BJ (cell line): ENCODE results near the gene SMARCA2. TPM values are rescaled to one million over a fixed set of nuclear protein-coding genes. Genes with fewer than 3 reads are reported as not detected.

ENCODE experiments used
- CTCF ChIA-PET: fragments of 350-600 bp; formaldehyde crosslinking; extraction: SDS; loops from one replicate; lab custom pipeline; 2021; ENCODE audit warnings: antibody characterized with exemption, inconsistent platforms; lab: Yijun Ruan, JAX
- POLR2A ChIA-PET: fragments of 300-600 bp; sonication (Branson Sonifier 250); formaldehyde crosslinking; extraction: SDS; loops from one replicate; lab custom pipeline; 2021; ENCODE audit warnings: antibody characterized with exemption; lab: Charles Lee
- DNase-seq: peaks from one replicate; pipeline ENCODE4 v3.0.0-alpha.2; 2011; ENCODE audit warnings: low read depth
- H3K27me3 ChIP-seq: 2 replicates; pipeline ENCODE4 v1.6.0; 2011; ENCODE audit warnings: low read length; ENCODE audit not compliant: control insufficient read depth, insufficient read depth
- H3K36me3 ChIP-seq: 2 replicates; pipeline ENCODE4 v1.5.1; 2011; ENCODE audit warnings: low read length; ENCODE audit not compliant: control insufficient read depth, insufficient read depth
- H3K4me3 ChIP-seq: 2 replicates; pipeline ENCODE4 v1.5.1; 2011; ENCODE audit warnings: low read depth, mild to moderate bottlenecking, control low read depth, low read length
- CTCF ChIP-seq: IDR thresholded peaks from 2 replicates; pipeline ENCODE4 v1.5.1; 2011; ENCODE audit warnings: low read depth, mild to moderate bottlenecking, control low read depth, inconsistent platforms, low read length, moderate library complexity; ENCODE audit not compliant: insufficient read depth
- polyA plus RNA-seq: library from polyadenylated mRNA; depleted of rRNA; stranded (reverse); fragments of >200 nt; gene quantifications from 2 replicates; pipeline ENCODE4 v1.2.3, GENCODE V29; 2011

SMARCA2 gene
- polyA plus RNA-seq, 1 experiment, result 67.4 TPM

DNA sequence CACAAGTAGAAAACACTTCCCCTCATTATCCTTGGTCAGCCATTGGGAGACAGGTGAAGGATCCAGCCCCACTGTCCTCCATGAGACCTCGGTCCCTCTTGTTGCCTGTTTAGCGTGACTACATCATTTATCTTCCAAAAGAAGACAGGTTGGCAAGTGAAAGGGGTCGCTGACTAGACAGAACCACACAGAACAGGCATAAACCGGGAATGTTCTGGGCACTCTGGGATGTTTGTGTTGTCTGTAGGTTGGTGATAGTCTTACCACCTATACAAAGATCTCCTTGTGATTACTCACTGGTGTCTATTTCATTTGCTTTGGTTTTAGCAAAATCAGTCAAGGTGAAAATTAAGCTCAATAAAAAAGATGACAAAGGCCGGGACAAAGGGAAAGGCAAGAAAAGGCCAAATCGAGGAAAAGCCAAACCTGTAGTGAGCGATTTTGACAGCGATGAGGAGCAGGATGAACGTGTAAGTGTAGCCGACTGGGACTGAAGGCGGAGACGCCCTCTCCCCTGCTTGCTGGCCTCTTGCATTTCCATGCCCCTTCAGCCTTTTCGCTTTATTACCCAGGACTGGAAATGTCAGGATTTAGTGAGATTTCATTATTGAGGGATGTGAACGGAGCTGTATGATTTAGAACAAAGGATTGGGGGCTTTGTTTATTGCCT lies 175.9 kb downstream of the SMARCA2 start:
- H3K4me3 ChIP-seq, result no peak overlapping the region
- peaks cover 9% of the 10 kb centered on the region for H3K36me3 ChIP-seq
- no peaks in the 10 kb centered on the region for H3K27me3 ChIP-seq
- no peak for DNase-seq
- ChIA-PET CTCF (no interaction called here), POLR2A (no interaction called here)
- no peak for TF ChIP-seq CTCF

DNA sequence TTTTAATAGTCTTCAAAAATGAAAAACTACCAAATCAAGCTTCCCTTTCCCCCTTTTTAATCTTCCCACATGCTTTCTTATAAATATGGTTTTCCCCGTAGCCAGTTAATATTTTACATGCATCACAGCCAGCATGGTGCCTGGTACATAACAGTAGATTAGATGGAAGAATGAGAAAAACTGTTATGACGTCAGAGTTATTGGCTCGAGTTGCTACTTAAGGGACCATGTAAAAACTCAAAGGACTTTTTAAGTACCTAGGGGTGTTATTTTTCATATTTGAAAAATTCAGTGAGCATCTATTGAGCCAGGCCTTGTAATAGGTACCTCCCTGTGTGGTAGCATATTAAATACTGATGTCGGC lies 176.4 kb downstream of the SMARCA2 start:
- CTCF ChIA-PET, result no interaction called here
- Histone ChIP-seq H3K36me3 (peaks cover 8% of the 10 kb centered on the region), H3K27me3 (no peaks in the 10 kb centered on the region), H3K4me3 (no peak overlapping the region)
- DNase-seq, result no peak
- no peak for TF ChIP-seq CTCF
- POLR2A ChIA-PET, result no interaction called here

- no peak overlapping the region for H3K4me3 ChIP-seq
- no peaks in the 10 kb centered on the region for H3K27me3 ChIP-seq
- DNase-seq, result no peak
- ChIA-PET POLR2A (no interaction called here), CTCF (interaction anchor here (1.2 to 1.5 kb wide), 4 partner anchors 11 to 535 kb away, joined by 3 to 5 read pairs (median 4); no protein-coding TSS in a partner anchor)
- peaks cover 8% of the 10 kb centered on the region for H3K36me3 ChIP-seq
- no peak for TF ChIP-seq CTCF
Observed at GRCh38 chr9:2192356-2192979, 177.3 kb downstream of the SMARCA2 start.

- CTCF ChIA-PET, result interaction anchor here (1.2 to 1.5 kb wide), 4 partner anchors 13 to 534 kb away, joined by 3 to 5 read pairs (median 4); no protein-coding TSS in a partner anchor
- TF ChIP-seq CTCF, result peak; percentile 15; the same call in 1 of the 2 replicates
- H3K4me3 ChIP-seq, result no peak overlapping the region
- peaks cover 8% of the 10 kb centered on the region for H3K36me3 ChIP-seq
- DNase-seq, result no peak
- POLR2A ChIA-PET, result no interaction called here
- H3K27me3 ChIP-seq, result no peaks in the 10 kb centered on the region
Observed at GRCh38 chr9:2193552-2193951, 178.4 kb downstream of the SMARCA2 start.

GRCh38 chr9:2195211-2195610 lies 180.1 kb downstream of the SMARCA2 start:
- no peak for DNase-seq
- Histone ChIP-seq H3K4me3 (no peak overlapping the region), H3K36me3 (peaks cover 6% of the 10 kb centered on the region), H3K27me3 (no peaks in the 10 kb centered on the region)
- POLR2A ChIA-PET, result no interaction called here
- no peak for TF ChIP-seq CTCF
- CTCF ChIA-PET, result no interaction called here
